Gastrocnemius medialis (tissue), 4 donors: Measurements from ENCODE around the gene PCDH9. TPM values are rescaled to one million over a fixed set of nuclear protein-coding genes. Genes with fewer than 3 reads are reported as not detected.
A peak's percentile ranks its signal among the peaks of the same experiment; 100 is the strongest.

Experiments
- ATAC-seq, 2 donors: fragments of 150-250 bp; one replicate each; pipeline ENCODE4 v1.9.1; 2016
- DNase-seq, 2 donors: peaks; one replicate each; pipeline ENCODE4 v3.0.0-alpha.2; 2019
- H3K27ac ChIP-seq, 4 donors: fragments of 200-600 bp; sonication (generic); 1 replicate in 1 of 4; 2 replicates in 3 of 4; pipeline ENCODE4 v1.5.1; 2016 to 2018; ENCODE audit warnings: mild to moderate bottlenecking in 2 of 4, moderate library complexity in 1 of 4
- H3K27me3 ChIP-seq, 3 donors: fragments of 200-600 bp; sonication (generic) in 2 of 3; 1 replicate in 1 of 3; 2 replicates in 2 of 3; pipeline versions ENCODE4 v1.5.1 to v1.6.0; 2016 to 2019; ENCODE audit warnings: mild to moderate bottlenecking in 1 of 3, moderate library complexity in 1 of 3
- H3K36me3 ChIP-seq, 2 donors: fragments of 200-600 bp; sonication (generic) in 1 of 2; one replicate each; pipeline ENCODE4 v1.5.1; 2017 to 2018
- H3K4me1 ChIP-seq, 2 donors: fragments of 200-600 bp; sonication (generic) in 1 of 2; one replicate each; pipeline ENCODE4 v1.5.1; 2016 to 2017; ENCODE audit warnings: mild to moderate bottlenecking in 2 of 2
- H3K4me3 ChIP-seq, 4 donors: fragments of 200-600 bp; sonication (generic) in 3 of 4; 1 replicate in 1 of 4; 2 replicates in 3 of 4; pipeline ENCODE4 v1.5.1; 2016 to 2019; ENCODE audit warnings: mild to moderate bottlenecking in 2 of 4
- H3K9me3 ChIP-seq, 3 donors: fragments of 200-600 bp; sonication (generic) in 2 of 3; 1 replicate in 1 of 3; 2 replicates in 2 of 3; pipeline ENCODE4 v1.5.1; 2016 to 2019
- POLR2A ChIP-seq, 2 donors: fragments of 450-650 bp; IDR thresholded peaks; one replicate each; pipeline ENCODE4 v1.6.1; 2017; ENCODE audit warnings: antibody characterized with exemption in 2 of 2, mild to moderate bottlenecking in 2 of 2, moderate library complexity in 2 of 2
- in situ Hi-C, 4 donors: fragments of 200-750 bp; cut with MboI; loops; one replicate each; pipeline versions ENCODE4 v1.15.0 to v1.8.0; 2017; ENCODE audit warnings: low sequenced_read_pairs in 4 of 4
- intact Hi-C: fragments of 100-400 bp; cut with DNase I; formaldehyde crosslinking; loops from one replicate; pipeline ENCODE4 v1.15.1; 2023; ENCODE audit warnings: low total_unique reads
- total RNA-seq, 4 donors: library from RNA; depleted of rRNA; stranded (reverse); fragments of >200 nt; gene quantifications; one replicate each; pipeline versions ENCODE4 v1.1.0 to v1.2.3, GENCODE V29; 2016
- TF ChIP-seq, protein P1 (sequence below), 5 experiments: fragments of 450-650 bp in 3 of 5; fragments of 200-600 bp in 2 of 5; sonication (generic) in 2 of 5; IDR thresholded peaks in 4 of 5; conservative IDR thresholded peaks in 1 of 5; 1 replicate in 4 of 5; 2 replicates in 1 of 5; pipeline ENCODE4 v1.5.1; 2016 to 2019; ENCODE audit warnings: antibody characterized with exemption in 5 of 5, mild to moderate bottlenecking in 3 of 5, moderate library complexity in 3 of 5

PCDH9 gene
- 1 to 10 TPM; 1.4 to 2.1 (median 1.9) TPM for total RNA-seq

DNA sequence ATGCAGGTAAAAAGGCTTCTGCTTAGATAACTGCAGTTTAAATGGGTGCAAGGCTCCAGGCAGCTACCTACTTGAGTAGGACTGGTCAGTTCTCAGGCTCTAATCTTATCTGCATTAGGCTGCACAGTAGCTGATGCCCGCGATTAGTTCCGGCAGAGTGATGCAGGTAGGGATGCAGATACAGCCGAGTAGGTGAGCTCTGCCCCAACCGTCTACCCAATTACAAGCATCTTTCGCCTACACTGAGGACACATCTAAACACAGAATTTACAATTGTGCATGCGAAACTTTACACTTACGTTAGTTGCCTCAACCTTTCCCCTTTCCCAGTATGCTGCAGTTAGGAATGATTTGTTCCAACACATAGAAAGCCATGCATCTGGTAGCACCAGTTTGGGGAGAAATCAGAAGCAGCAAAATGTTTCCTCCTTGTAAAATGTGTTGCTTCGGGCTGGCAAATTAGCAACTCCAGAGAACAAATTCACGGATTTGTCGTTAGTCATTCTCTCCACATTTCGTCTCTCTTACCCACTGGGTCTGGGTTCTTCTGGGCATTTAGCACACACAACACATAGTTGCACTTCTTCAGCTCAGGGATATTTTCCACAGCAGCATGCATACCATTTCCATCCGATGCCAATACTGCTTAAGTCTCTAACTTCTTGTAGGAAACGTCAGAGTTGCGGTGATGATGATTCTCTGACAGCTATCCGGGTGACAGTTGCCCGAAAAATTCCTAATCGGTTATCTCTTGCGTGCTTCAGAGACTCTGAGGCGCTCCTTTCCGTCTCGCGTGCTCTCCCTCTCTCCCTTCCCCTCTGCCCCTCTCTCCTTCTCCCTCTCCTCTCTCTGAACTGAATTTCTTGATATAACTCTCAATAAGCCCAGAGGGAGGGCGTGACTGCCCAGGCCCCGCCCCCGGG lies at the start of gene PCDH9:
Gene PCDH9, minus strand, starts transcription at position 856 of the 923 bp plus-strand sequence. CDS start 1,896 bp downstream, outside the sequence.
- no peaks in the 10 kb centered on the region for H3K36me3 ChIP-seq
- H3K9me3 ChIP-seq: no peaks in the 10 kb centered on the region
- peak within 1 kb of the TSS; percentile 82 to 87 (median 85) for H3K27ac ChIP-seq
- intact Hi-C loops (loop anchor here (10.0 kb wide), 1 partner anchor 605 kb away; no protein-coding TSS in a partner anchor), in situ Hi-C loops (no loop called here)
- TF ChIP-seq, protein P1, sequence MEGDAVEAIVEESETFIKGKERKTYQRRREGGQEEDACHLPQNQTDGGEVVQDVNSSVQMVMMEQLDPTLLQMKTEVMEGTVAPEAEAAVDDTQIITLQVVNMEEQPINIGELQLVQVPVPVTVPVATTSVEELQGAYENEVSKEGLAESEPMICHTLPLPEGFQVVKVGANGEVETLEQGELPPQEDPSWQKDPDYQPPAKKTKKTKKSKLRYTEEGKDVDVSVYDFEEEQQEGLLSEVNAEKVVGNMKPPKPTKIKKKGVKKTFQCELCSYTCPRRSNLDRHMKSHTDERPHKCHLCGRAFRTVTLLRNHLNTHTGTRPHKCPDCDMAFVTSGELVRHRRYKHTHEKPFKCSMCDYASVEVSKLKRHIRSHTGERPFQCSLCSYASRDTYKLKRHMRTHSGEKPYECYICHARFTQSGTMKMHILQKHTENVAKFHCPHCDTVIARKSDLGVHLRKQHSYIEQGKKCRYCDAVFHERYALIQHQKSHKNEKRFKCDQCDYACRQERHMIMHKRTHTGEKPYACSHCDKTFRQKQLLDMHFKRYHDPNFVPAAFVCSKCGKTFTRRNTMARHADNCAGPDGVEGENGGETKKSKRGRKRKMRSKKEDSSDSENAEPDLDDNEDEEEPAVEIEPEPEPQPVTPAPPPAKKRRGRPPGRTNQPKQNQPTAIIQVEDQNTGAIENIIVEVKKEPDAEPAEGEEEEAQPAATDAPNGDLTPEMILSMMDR (IDR thresholded peaks at IDR 0.05 in 4 of 5, conservative IDR thresholded peaks at IDR 0.05 in 1 of 5): no peak
- peak; percentile 62 to 94 for TF ChIP-seq POLR2A (IDR thresholded peaks at IDR 0.05)
- peak within 1 kb of the TSS; percentile 76 to 88 (median 83) for H3K4me3 ChIP-seq
- DNase-seq: no peak
- H3K27me3 ChIP-seq: no peaks in the 10 kb centered on the region
- no peak for ATAC-seq
- peaks cover 3 to 9% of the 10 kb centered on the region in 2 donors for H3K4me1 ChIP-seq

DNA sequence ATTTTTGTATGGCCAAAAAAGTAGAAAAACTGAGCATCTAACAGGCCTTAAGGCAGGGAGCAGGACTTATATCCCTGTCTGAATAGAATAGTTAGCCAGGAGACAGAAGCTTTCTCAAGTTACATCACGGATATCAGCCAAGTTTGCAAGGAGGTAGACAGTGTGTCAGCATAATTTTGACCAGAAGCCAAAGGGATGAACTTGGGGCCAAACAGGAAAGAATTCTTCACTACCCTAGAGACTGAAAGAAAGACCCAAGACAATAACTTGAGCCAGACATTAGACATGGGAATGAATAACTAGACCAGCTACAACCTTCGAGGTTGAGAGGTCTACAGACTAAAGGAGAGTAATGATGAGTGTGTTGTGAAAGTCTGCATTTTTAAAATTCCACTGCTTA lies 48.1 kb upstream of the PCDH9 start:
- in situ Hi-C loops (no loop called here), intact Hi-C loops (no loop called here)
- Histone ChIP-seq H3K27me3 (no peaks in the 10 kb centered on the region), H3K27ac (no peak overlapping the region), H3K36me3 (no peaks in the 10 kb centered on the region), H3K4me1 (no peaks in the 10 kb centered on the region), H3K4me3 (no peak overlapping the region), H3K9me3 (no peaks in the 10 kb centered on the region)
- no peak for TF ChIP-seq POLR2A (IDR thresholded peaks at IDR 0.05)
- DNase-seq (no peak), ATAC-seq (no peak)

DNA sequence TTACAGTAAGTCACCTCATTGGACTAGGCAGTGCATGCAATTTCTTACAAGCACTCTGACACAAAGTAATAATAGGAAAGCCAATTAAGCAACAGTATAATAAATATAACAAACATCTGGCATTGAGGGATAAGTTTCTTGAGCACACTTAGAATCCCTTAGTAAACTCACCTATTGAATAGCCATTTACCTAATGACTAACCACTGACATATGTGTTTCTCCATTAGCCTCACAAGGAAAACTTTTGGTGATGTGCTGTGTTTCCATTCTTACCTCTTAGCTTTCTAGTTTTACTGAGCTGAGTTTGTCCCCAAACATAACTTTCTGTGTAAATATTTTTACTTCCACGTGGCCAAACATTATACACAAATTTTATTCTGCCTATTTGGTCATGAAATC lies 47.4 kb upstream of the PCDH9 start:
- in situ Hi-C loops: no loop called here
- no peaks in the 10 kb centered on the region for H3K27me3 ChIP-seq
- DNase-seq (no peak), ATAC-seq (no peak)
- H3K4me3 ChIP-seq: no peak overlapping the region
- H3K4me1 ChIP-seq: no peaks in the 10 kb centered on the region
- no peak for TF ChIP-seq POLR2A (IDR thresholded peaks at IDR 0.05)
- TF ChIP-seq, protein P1 (IDR thresholded peaks at IDR 0.05 in 4 of 5, conservative IDR thresholded peaks at IDR 0.05 in 1 of 5): no peak
- H3K9me3 ChIP-seq: no peaks in the 10 kb centered on the region
- H3K36me3 ChIP-seq: no peaks in the 10 kb centered on the region
- H3K27ac ChIP-seq: no peak overlapping the region
- intact Hi-C loops: no loop called here

DNA sequence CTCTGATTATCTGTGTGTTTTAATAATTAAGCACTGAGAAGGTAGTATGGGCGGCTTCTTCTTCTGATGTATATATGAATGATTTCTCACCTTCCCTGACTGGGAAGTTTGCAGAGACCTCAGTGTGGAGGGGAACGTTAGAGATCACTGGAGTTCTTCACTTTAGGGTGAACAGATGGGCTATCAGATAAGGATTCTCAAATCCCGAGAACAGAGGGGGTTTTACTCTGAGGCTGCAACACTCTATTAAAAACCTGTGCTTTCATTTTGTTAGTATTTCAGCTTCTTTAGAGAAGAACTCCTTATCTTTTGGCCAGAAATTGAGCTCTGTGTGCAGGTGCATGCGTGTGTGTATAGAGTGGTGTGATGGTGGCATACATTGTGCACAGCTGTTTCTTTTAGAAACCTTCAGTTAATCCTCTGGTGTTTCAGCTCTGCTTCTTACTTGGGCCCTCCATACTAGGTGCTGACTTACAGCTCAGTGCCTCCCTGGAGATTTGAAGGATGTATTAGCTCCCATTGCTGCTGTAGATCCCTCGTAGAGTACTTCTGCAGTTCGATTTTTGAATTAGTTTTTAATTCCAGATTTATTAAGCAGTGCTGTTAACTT lies 45.3 kb upstream of the PCDH9 start:
- no peaks in the 10 kb centered on the region for H3K9me3 ChIP-seq
- H3K27me3 ChIP-seq: no peaks in the 10 kb centered on the region
- in situ Hi-C loops: no loop called here
- H3K4me3 ChIP-seq: no peak overlapping the region
- intact Hi-C loops: no loop called here
- H3K36me3 ChIP-seq: no peaks in the 10 kb centered on the region
- TF ChIP-seq, protein P1 (IDR thresholded peaks at IDR 0.05 in 4 of 5, conservative IDR thresholded peaks at IDR 0.05 in 1 of 5): no peak
- no peak for TF ChIP-seq POLR2A (IDR thresholded peaks at IDR 0.05)
- ATAC-seq: no peak
- DNase-seq: no peak
- no peak overlapping the region for H3K27ac ChIP-seq
- H3K4me1 ChIP-seq: no peaks in the 10 kb centered on the region

DNA sequence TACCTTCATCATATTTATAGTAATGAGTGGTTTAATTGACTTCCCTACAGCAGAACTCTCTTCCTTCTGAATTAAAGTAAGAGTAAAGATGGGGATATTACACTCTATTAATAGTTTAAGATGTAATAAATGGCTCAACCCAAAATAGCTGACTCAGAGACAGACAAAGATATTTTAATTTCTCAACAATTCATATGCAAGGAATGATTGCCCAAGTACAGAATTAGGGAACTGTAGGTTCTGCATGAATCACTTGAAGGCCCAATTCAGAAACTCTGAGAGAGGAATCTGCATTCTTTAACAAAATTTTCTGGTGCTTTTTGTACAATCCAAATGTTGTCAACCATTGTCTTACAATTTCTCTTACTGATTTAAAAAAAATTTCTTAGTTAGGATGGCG lies 42.9 kb upstream of the PCDH9 start:
- no peak for TF ChIP-seq POLR2A (IDR thresholded peaks at IDR 0.05)
- TF ChIP-seq, protein P1 (IDR thresholded peaks at IDR 0.05 in 4 of 5, conservative IDR thresholded peaks at IDR 0.05 in 1 of 5): no peak
- H3K4me3 ChIP-seq: no peak overlapping the region
- no peaks in the 10 kb centered on the region for H3K9me3 ChIP-seq
- no peaks in the 10 kb centered on the region for H3K36me3 ChIP-seq
- H3K4me1 ChIP-seq: no peaks in the 10 kb centered on the region
- in situ Hi-C loops (no loop called here), intact Hi-C loops (no loop called here)
- ATAC-seq (no peak), DNase-seq (no peak)
- H3K27me3 ChIP-seq: no peaks in the 10 kb centered on the region
- no peak overlapping the region for H3K27ac ChIP-seq
